HepG2 (cell line): ENCODE measurements around the gene MSL3B.

Experiments
- ATAC-seq: fragments of 200-7000 bp; cut with Tn5 transposase; 3 replicates; pipeline ENCODE4 v1.9.1; 2020; ENCODE audit warnings: mild to moderate bottlenecking, moderate library complexity
- BruUV-seq: library from RNA; stranded (reverse); fragments of 400-500 nt; replicated peaks from 2 replicates; lab custom pipeline; 2021; lab: Mats Ljungman, UMichigan
- CTCF ChIA-PET: fragments of 300-600 bp; formaldehyde crosslinking; extraction: SDS; loops from one replicate; lab custom pipeline; 2021; ENCODE audit warnings: low total read pairs, inconsistent platforms, low intra/inter-chr PET ratio; lab: Yijun Ruan, JAX
- POLR2A ChIA-PET: fragments of 350-600 bp; sonication (Branson Sonifier 250); formaldehyde crosslinking; loops from one replicate; lab custom pipeline; 2020; ENCODE audit warnings: antibody characterized with exemption, inconsistent platforms; lab: Yijun Ruan, JAX
- DNase-seq: peaks from one replicate; pipeline ENCODE4 v3.0.0-alpha.2; 2015; ENCODE audit warnings: low spot score
- FAIRE-seq: peaks from 3 replicates; lab custom pipeline; 2011; peaks lifted over from hg19 to GRCh38; lab: Jason Lieb, UNC
- H2AFZ ChIP-seq: one replicate; pipeline ENCODE4 v1.6.1; 2011; ENCODE audit warnings: low read length, inconsistent platforms
- H3K27ac ChIP-seq: fragments of 300-600 bp; 3 replicates; pipeline ENCODE4 v1.8.0; 2011; ENCODE audit warnings: mixed run types, mild to moderate bottlenecking, mixed read lengths, low read length, inconsistent platforms; ENCODE audit not compliant: insufficient read depth; ENCODE audit errors: extremely low read length
- H3K27me3 ChIP-seq, 2 experiments: fragments of 200-600 bp in 1 of 2; 2 replicates in 1 of 2; 3 replicates in 1 of 2; pipeline versions ENCODE4 v1.6.0 to v1.8.0; 2011; ENCODE audit warnings: low read length in 2 of 2, mild to moderate bottlenecking in 2 of 2, moderate library complexity in 2 of 2, inconsistent platforms in 1 of 2; ENCODE audit not compliant: insufficient read depth in 2 of 2, control insufficient read depth in 1 of 2
- H3K36me3 ChIP-seq, 2 experiments: fragments of 200-600 bp in 1 of 2; replicated peaks in 1 of 2; 2 replicates in 1 of 2; 3 replicates in 1 of 2; pipeline versions ENCODE4 v1.5.1 to v1.8.0; 2011; ENCODE audit warnings: low read length in 2 of 2, inconsistent platforms in 1 of 2; ENCODE audit not compliant: insufficient read depth in 2 of 2, control insufficient read depth in 1 of 2
- H3K4me1 ChIP-seq: 2 replicates; pipeline ENCODE4 v1.5.1; 2012; ENCODE audit warnings: low read length, inconsistent platforms; ENCODE audit not compliant: insufficient read depth
- H3K4me2 ChIP-seq: 2 replicates; pipeline ENCODE4 v1.6.0; 2011; ENCODE audit warnings: low read depth, low read length, inconsistent platforms
- H3K4me3 ChIP-seq, 3 experiments: fragments of 200-600 bp in 1 of 3; sonication (generic), shearing (Covaris generic) in 1 of 3; replicated peaks in 1 of 3; 2 replicates each; pipeline ENCODE4 v1.5.1; 2011 to 2016; ENCODE audit warnings: low read length in 3 of 3, inconsistent platforms in 2 of 3, low read depth in 2 of 3, mild to moderate bottlenecking in 2 of 3, control low read depth in 1 of 3, mixed read lengths in 1 of 3; ENCODE audit not compliant: insufficient read depth in 1 of 3
- H3K79me2 ChIP-seq: one replicate; pipeline ENCODE4 v1.6.1; 2011; ENCODE audit warnings: low read length, inconsistent platforms; ENCODE audit not compliant: insufficient read depth
- H3K9ac ChIP-seq: 2 replicates; pipeline ENCODE4 v1.6.0; 2011; ENCODE audit warnings: mild to moderate bottlenecking, low read depth, low read length, inconsistent platforms; ENCODE audit not compliant: insufficient read depth
- H3K9me3 ChIP-seq: 2 replicates; pipeline ENCODE4 v1.5.1; 2012; ENCODE audit warnings: mild to moderate bottlenecking, low read length
- H4K20me1 ChIP-seq: 2 replicates; pipeline ENCODE4 v1.6.0; 2011; ENCODE audit warnings: inconsistent platforms, mild to moderate bottlenecking, low read length, moderate library complexity; ENCODE audit not compliant: insufficient read depth
- ADNP ChIP-seq: sonication (generic); formaldehyde crosslinking; IDR thresholded peaks from 2 replicates; pipeline ENCODE4 v1.4.0; 2020; ENCODE audit warnings: missing genetic modification reagents
- AKAP8 ChIP-seq: sonication (generic); formaldehyde crosslinking; IDR thresholded peaks from 2 replicates; pipeline ENCODE4 v1.5.1; 2020; ENCODE audit warnings: mild to moderate bottlenecking, missing genetic modification reagents
- CHD4 ChIP-seq: fragments of 200-600 bp; sonication (generic); IDR thresholded peaks from 2 replicates; pipeline ENCODE4 v1.7.0; 2017; ENCODE audit warnings: mild to moderate bottlenecking, low read length, borderline replicate concordance
- ELF4 ChIP-seq: sonication (generic); formaldehyde crosslinking; IDR thresholded peaks from 2 replicates; pipeline ENCODE4 v1.5.0; 2020; ENCODE audit warnings: missing genetic modification reagents, mild to moderate bottlenecking, moderate library complexity, borderline replicate concordance
- LBX2 ChIP-seq: sonication (generic); formaldehyde crosslinking; IDR thresholded peaks from 2 replicates; pipeline ENCODE4 v1.5.0; 2020; ENCODE audit warnings: missing genetic modification reagents, mild to moderate bottlenecking, borderline replicate concordance
- MNT ChIP-seq: fragments of 450-650 bp; IDR thresholded peaks from 2 replicates; pipeline ENCODE4 v1.6.1; 2016
- NFKBIZ ChIP-seq: IDR thresholded peaks from 2 replicates; pipeline ENCODE4 v1.6.1; 2018; ENCODE audit warnings: missing genetic modification reagents, missing compliant biosample characterization
- SOX13 ChIP-seq, 3 experiments: fragments of 450-650 bp in 1 of 3; sonication (generic) in 1 of 3; formaldehyde crosslinking in 1 of 3; IDR thresholded peaks in 2 of 3; conservative IDR thresholded peaks in 1 of 3; 2 replicates each; pipeline versions ENCODE4 v1.5.0 to v1.6.1; 2016 to 2020; ENCODE audit warnings: antibody characterized with exemption in 1 of 3, mild to moderate bottlenecking in 1 of 3, missing compliant biosample characterization in 1 of 3, missing genetic modification reagents in 1 of 3, moderate library complexity in 1 of 3
- ZBTB39 ChIP-seq: sonication (generic); formaldehyde crosslinking; IDR thresholded peaks from 2 replicates; pipeline ENCODE4 v1.5.0; 2020; ENCODE audit warnings: missing genetic modification reagents
- ZMYM3 ChIP-seq: sonication (generic); formaldehyde crosslinking; IDR thresholded peaks from 2 replicates; pipeline ENCODE4 v1.5.1; 2020; ENCODE audit warnings: mild to moderate bottlenecking, missing genetic modification reagents
- ZNF430 ChIP-seq: sonication (generic); formaldehyde crosslinking; IDR thresholded peaks from 2 replicates; pipeline ENCODE4 v1.9.0; 2021; ENCODE audit warnings: mild to moderate bottlenecking, missing genetic modification reagents
- ZXDC ChIP-seq: sonication (generic); formaldehyde crosslinking; IDR thresholded peaks from 2 replicates; pipeline ENCODE4 v1.5.0; 2020; ENCODE audit warnings: mild to moderate bottlenecking, missing genetic modification reagents
- WGBS: methylation state at CpG from one replicate; pipeline ENCODE4 v1.1.6; 2017; ENCODE audit warnings: low lambda C conversion rate; 5-methylcytosine and 5-hydroxymethylcytosine counted together
- in situ Hi-C: cut with HindIII; loops from 2 replicates; pipeline ENCODE4 v1.10.0; 2017; ENCODE audit warnings: low pct_unique_long_range_greater_than_20kb; ENCODE audit not compliant: extremely low pct_ligation_motif_present
- intact Hi-C: fragments of 100-400 bp; cut with micrococcal nuclease; formaldehyde crosslinking; loops from one replicate; pipeline ENCODE4 v1.10.0; 2022; ENCODE audit not compliant: unreplicated experiment

Gene MSL3B

DNA sequence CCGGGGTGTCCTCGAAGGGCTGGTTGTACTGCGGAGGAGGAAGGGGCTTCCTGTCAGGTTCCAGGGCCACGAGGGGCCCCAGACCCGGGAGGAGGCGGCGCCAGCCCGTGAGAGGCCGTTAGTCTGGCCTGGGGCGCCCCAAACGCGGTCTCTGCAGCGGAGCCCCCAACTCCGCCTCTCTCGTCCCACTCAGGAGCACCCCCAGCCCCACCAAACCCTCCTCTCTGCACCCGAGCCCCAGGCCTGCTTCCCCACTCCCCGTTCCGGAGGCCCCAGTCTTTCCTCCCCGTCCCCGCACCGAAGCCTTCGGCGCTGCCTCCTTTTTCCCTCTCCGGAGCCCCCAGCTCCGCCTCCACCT, 14.3 kb downstream of the MSL3B start (continued):
- 0 out of 2 replicates have a peak, but pooled peaks have one; percentile 34 for TF ChIP-seq ZXDC (CRISPR knock-in tag)

DNA sequence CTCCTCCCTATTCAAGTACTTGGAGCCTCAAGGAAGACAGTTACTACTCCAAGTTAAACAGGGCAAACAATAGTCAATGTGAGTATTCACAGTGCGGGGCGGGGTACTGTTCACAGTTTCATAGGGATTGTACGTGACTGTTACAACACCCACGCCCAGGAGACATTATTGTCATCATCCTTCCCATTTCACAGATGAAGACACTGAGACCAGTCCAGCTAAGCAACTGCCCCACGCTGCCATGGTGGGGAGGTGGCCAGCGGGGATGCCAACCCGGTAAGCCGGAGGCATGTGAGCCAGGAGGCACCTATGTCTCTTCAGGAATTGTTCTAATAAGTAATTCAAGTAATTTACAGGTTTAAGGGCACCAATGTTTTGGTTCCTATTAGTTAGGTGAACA, 14.8 kb downstream of the MSL3B start:
- Histone ChIP-seq H3K4me2 (peak overlapping the region; percentile 92), H3K27ac (peak overlapping the region; percentile 83), H3K79me2 (peaks cover 39% of the 10 kb centered on the region), H3K4me1 (peaks cover 48% of the 10 kb centered on the region), H3K4me3 (peak overlapping the region; percentile 95 to 100 (median 98)), H3K36me3 (peaks cover 18 to 39% of the 10 kb centered on the region in 2 experiments), H2AFZ (no peak overlapping the region), H3K9me3 (no peaks in the 10 kb centered on the region), H3K9ac (peak overlapping the region; percentile 94), H3K27me3 (peaks cover 2 to 3% of the 10 kb centered on the region in 2 experiments; a peak in 1 of 5 replicates), H4K20me1 (peaks cover 9% of the 10 kb centered on the region)
- FAIRE-seq (no peak), DNase-seq (no peak), ATAC-seq (no peak)
- in situ Hi-C loops (no loop called here), intact Hi-C loops (no loop called here)
- ChIA-PET CTCF (no interaction called here), POLR2A (no interaction called here)
- TSS peak; percentile 48 for BruUV-seq
- 12% methylated on average over 6 of the region's 8 CpGs for WGBS
- TF ChIP-seq LBX2 (no peak), AKAP8 (CRISPR knock-in tag) (0 out of 2 replicates have a peak, but pooled peaks have one; percentile 11), CHD4 (peak; percentile 92; the same call in 1 of the 2 replicates), NFKBIZ (CRISPR knock-in tag) (no peak), SOX13 (IDR thresholded peaks at IDR 0.05) (no peak), SOX13 (CRISPR knock-in tag; conservative IDR thresholded peaks at IDR 0.05 in 1 of 2, IDR thresholded peaks at IDR 0.05 in 1 of 2) (0 out of 4 replicates have a peak, but pooled peaks of 1 of the 2 experiments have one; percentile 23), ELF4 (no peak), ZMYM3 (CRISPR knock-in tag) (peak; percentile 70), MNT (no peak), ADNP (CRISPR knock-in tag) (no peak), ZNF430 (CRISPR knock-in tag) (no peak), ZBTB39 (peak; percentile 6; the same call in 1 of the 2 replicates)
